Measurements from ENCODE around the gene ZDHHC1.
"Not testable (repeated sequence)": the region's sequence is repeated elsewhere in the genome, so short reads cannot be mapped to it uniquely, and the experiment has no call there.

The ZDHHC1 gene

GRCh38 chr16:67394155-67395104 lies 21.8 kb downstream of the ZDHHC1 start:
- DNase-seq (ENCODE audit: low read depth), result no peak

GRCh38 chr16:67393788-67394154 lies 22.5 kb downstream of the ZDHHC1 start:
- DNase-seq (ENCODE audit: low read depth), result no peak

GRCh38 chr16:67393111-67393787 lies 23.0 kb downstream of the ZDHHC1 start, which contains the start of gene TPPP3:
Gene TPPP3, minus strand, starts transcription at chr16:67393498. Its CDS starts 2,387 bp downstream, at chr16:67391111.
- DNase-seq (ENCODE audit: low read depth), result no peak

- no peak for DNase-seq (ENCODE audit: low read depth)
Measured at GRCh38 chr16:67392301-67393059, 23.8 kb downstream of the ZDHHC1 start.

- no peak for DNase-seq (ENCODE audit: low read depth)
Measured at GRCh38 chr16:67391424-67392300, 24.6 kb downstream of the ZDHHC1 start.

GRCh38 chr16:67390816-67391423 lies 25.4 kb downstream of the ZDHHC1 start:
- DNase-seq (ENCODE audit: low read depth), result no peak

- no peak for DNase-seq (ENCODE audit: low read depth)
Measured at GRCh38 chr16:67389911-67390815, 26.1 kb downstream of the ZDHHC1 start.

GRCh38 chr16:67388591-67388990 lies 27.7 kb downstream of the ZDHHC1 start:
- no peak for DNase-seq (ENCODE audit: low read depth)

- no peak for DNase-seq (ENCODE audit: low read depth)
Measured at GRCh38 chr16:67388191-67388590, 28.1 kb downstream of the ZDHHC1 start.

- DNase-seq (ENCODE audit: low read depth), result no peak
Measured at GRCh38 chr16:67387479-67388079, 28.7 kb downstream of the ZDHHC1 start.

- no peak for DNase-seq (ENCODE audit: low read depth)
Measured at GRCh38 chr16:67386861-67387455, 29.3 kb downstream of the ZDHHC1 start.

- no peak for DNase-seq (ENCODE audit: low read depth)
Measured at GRCh38 chr16:67384778-67385510, 31.3 kb downstream of the ZDHHC1 start.

GRCh38 chr16:67383284-67383683 lies 33.0 kb downstream of the ZDHHC1 start:
- DNase-seq (ENCODE audit: low read depth), result no peak

- DNase-seq (ENCODE audit: low read depth), result no peak
Measured at GRCh38 chr16:67378642-67379041, 37.6 kb downstream of the ZDHHC1 start.

- DNase-seq (ENCODE audit: low read depth), result not testable (repeated sequence)
Measured at GRCh38 chr16:67376012-67376411, 40.3 kb downstream of the ZDHHC1 start.

- DNase-seq (ENCODE audit: low read depth), result no peak
Measured at GRCh38 chr16:67372664-67373063, 43.6 kb downstream of the ZDHHC1 start.

- no peak for DNase-seq (ENCODE audit: low read depth)
Measured at GRCh38 chr16:67370661-67371060, 45.6 kb downstream of the ZDHHC1 start.

- no peak for DNase-seq (ENCODE audit: low read depth)
Measured at GRCh38 chr16:67364600-67365235, 51.6 kb downstream of the ZDHHC1 start.

Data from activated T-helper 9 cell treated with anti-CD3 and anti-CD28 coated beads, Interleukin-2, amount 50 U/mL, for 16 hours (primary cell).